Measurements from ENCODE around the gene NHSL2.

DNA sequence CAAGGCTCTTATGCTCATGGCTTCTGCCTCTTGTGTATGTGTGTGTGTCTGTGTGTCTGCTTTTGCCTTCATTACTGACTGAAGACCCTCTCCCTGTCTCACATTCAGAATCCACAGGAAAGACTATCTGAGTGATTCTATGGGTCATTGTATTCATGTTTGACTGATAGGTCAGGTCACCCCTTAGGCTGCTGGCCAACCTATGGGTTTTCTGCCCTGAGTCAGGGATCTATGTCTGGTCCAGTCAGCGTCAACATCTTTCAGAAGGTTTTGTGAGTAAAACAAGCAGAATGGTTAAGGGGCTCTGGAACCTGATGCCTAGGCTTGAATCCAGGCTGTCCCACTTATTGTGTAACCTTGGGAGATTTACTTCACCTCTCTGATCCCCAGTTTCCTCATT is 30.5 kb downstream of the NHSL2 start:
- TF ChIP-seq CTCF (IDR thresholded peaks at IDR 0.05; ENCODE audit: insufficient read depth, low read depth, low read length) (no peak), EZH2 (IDR thresholded peaks at IDR 0.05; ENCODE audit: insufficient read depth, low read length) (no peak)
